HepG2 (cell line): ENCODE data around the gene NEK8. TPM values are rescaled to one million over a fixed set of nuclear protein-coding genes. Genes with fewer than 3 reads are reported as not detected.

Experiments
- CHD2 ChIP-seq: IDR thresholded peaks from 2 replicates; pipeline ENCODE4 v1.6.1; 2011; ENCODE audit warnings: low read depth, low read length, improper control_type of control experiment
- DMAP1 ChIP-seq: IDR thresholded peaks from 2 replicates; pipeline ENCODE4 v1.6.1; 2016
- EHMT2 ChIP-seq: fragments of 200-600 bp; sonication (generic); IDR thresholded peaks from 2 replicates; pipeline ENCODE4 v1.7.0; 2017; ENCODE audit warnings: antibody characterized with exemption, low read depth, low read length, borderline replicate concordance
- ESRRA ChIP-seq: sonication (generic); formaldehyde crosslinking; IDR thresholded peaks from 2 replicates; pipeline ENCODE4 v1.5.1; 2020; ENCODE audit warnings: mild to moderate bottlenecking, low read depth, missing genetic modification reagents
- FOXA3 ChIP-seq: IDR thresholded peaks from 2 replicates; pipeline ENCODE4 v1.6.1; 2016; ENCODE audit warnings: missing genetic modification reagents, missing compliant biosample characterization
- KDM2A ChIP-seq: sonication (generic); formaldehyde crosslinking; IDR thresholded peaks from 2 replicates; pipeline ENCODE4 v1.4.0; 2020; ENCODE audit warnings: low read depth, missing genetic modification reagents, borderline replicate concordance
- LCORL ChIP-seq, 2 experiments: fragments of 450-650 bp in 1 of 2; sonication (generic) in 1 of 2; formaldehyde crosslinking in 1 of 2; IDR thresholded peaks; 2 replicates each; pipeline versions ENCODE4 v1.5.0 to v1.6.1; 2017 to 2020; ENCODE audit warnings: antibody characterized with exemption in 1 of 2, missing genetic modification reagents in 1 of 2
- MAX ChIP-seq: IDR thresholded peaks from 2 replicates; pipeline ENCODE4 v1.6.1; 2012; ENCODE audit warnings: inconsistent platforms
- NR2F2 ChIP-seq: IDR thresholded peaks from 2 replicates; pipeline ENCODE4 v1.6.1; 2012; ENCODE audit warnings: low read depth, inconsistent platforms, borderline replicate concordance
- PLSCR1 ChIP-seq: sonication (generic); formaldehyde crosslinking; IDR thresholded peaks from 2 replicates; pipeline ENCODE4 v1.5.0; 2020; ENCODE audit warnings: missing genetic modification reagents, mild to moderate bottlenecking, borderline replicate concordance
- RBAK ChIP-seq: sonication (generic); formaldehyde crosslinking; IDR thresholded peaks from 2 replicates; pipeline ENCODE4 v1.5.1; 2020; ENCODE audit warnings: mild to moderate bottlenecking, missing genetic modification reagents
- RXRB ChIP-seq: IDR thresholded peaks from 2 replicates; pipeline ENCODE4 v1.6.1; 2016; ENCODE audit warnings: borderline replicate concordance, missing genetic modification reagents, missing compliant biosample characterization
- SP2 ChIP-seq: sonication (generic); formaldehyde crosslinking; IDR thresholded peaks from 2 replicates; pipeline ENCODE4 v1.5.1; 2020; ENCODE audit warnings: mild to moderate bottlenecking, missing genetic modification reagents
- SSRP1 ChIP-seq: IDR thresholded peaks from 2 replicates; pipeline ENCODE4 v1.6.1; 2016; ENCODE audit warnings: control low read depth
- ZFP82 ChIP-seq: sonication (generic); formaldehyde crosslinking; IDR thresholded peaks from 2 replicates; pipeline ENCODE4 v1.5.1; 2020; ENCODE audit warnings: mild to moderate bottlenecking, missing genetic modification reagents, borderline replicate concordance
- ZFP91 ChIP-seq: sonication (generic); formaldehyde crosslinking; IDR thresholded peaks from 2 replicates; pipeline ENCODE4 v1.9.0; 2022; ENCODE audit warnings: missing genetic modification reagents, mild to moderate bottlenecking, borderline replicate concordance
- ZFY ChIP-seq: sonication (generic); formaldehyde crosslinking; IDR thresholded peaks from 2 replicates; pipeline ENCODE4 v1.4.0; 2020; ENCODE audit warnings: missing genetic modification reagents
- ZMAT5 ChIP-seq: sonication (generic); formaldehyde crosslinking; IDR thresholded peaks from 2 replicates; pipeline ENCODE4 v1.5.0; 2020; ENCODE audit warnings: mild to moderate bottlenecking, low read depth, missing genetic modification reagents, borderline replicate concordance
- ZNF17 ChIP-seq: sonication (generic); formaldehyde crosslinking; IDR thresholded peaks from 2 replicates; pipeline ENCODE4 v1.5.0; 2020; ENCODE audit warnings: mild to moderate bottlenecking, missing genetic modification reagents
- ZNF207 ChIP-seq: fragments of 450-650 bp; IDR thresholded peaks from 2 replicates; pipeline ENCODE4 v1.6.1; 2016; ENCODE audit warnings: antibody characterized with exemption, borderline replicate concordance
- ZNF253 ChIP-seq: sonication (generic); formaldehyde crosslinking; IDR thresholded peaks from 2 replicates; pipeline ENCODE4 v1.8.0; 2022; ENCODE audit warnings: mild to moderate bottlenecking, missing genetic modification reagents, borderline replicate concordance
- ZNF550 ChIP-seq: sonication (generic); formaldehyde crosslinking; IDR thresholded peaks from 2 replicates; pipeline ENCODE4 v1.4.0; 2020; ENCODE audit warnings: mild to moderate bottlenecking, missing genetic modification reagents, borderline replicate concordance
- ZNF891 ChIP-seq: sonication (generic); formaldehyde crosslinking; IDR thresholded peaks from 2 replicates; pipeline ENCODE4 v1.5.0; 2020; ENCODE audit warnings: mild to moderate bottlenecking, missing genetic modification reagents
- polyA plus RNA-seq, 8 experiments: library from polyadenylated mRNA; depleted of rRNA in 3 of 8; stranded (reverse) in 7 of 8; unstranded in 1 of 8; fragments of >200 nt; fragmentation: Illumina TruSeq in 4 of 8; extraction: Trizol in 4 of 8; gene quantifications; 2 replicates each; pipeline versions ENCODE4 v1.2.1 to v1.2.3, GENCODE V29; 2011 to 2016; ENCODE audit warnings: low read depth in 4 of 8, missing spikeins in 1 of 8, mixed read lengths in 1 of 8; ENCODE audit not compliant: insufficient read depth in 1 of 8
- total RNA-seq, 5 experiments: library from RNA; depleted of rRNA; stranded (reverse); fragments of >200 nt; fragmentation: Illumina TruSeq; extraction: Trizol; gene quantifications; 2 replicates each; pipeline ENCODE4 v1.2.3, GENCODE V29; 2016; ENCODE audit warnings: low read depth in 1 of 5
- TF ChIP-seq, protein P1 (sequence below): sonication (generic); IDR thresholded peaks from 2 replicates; pipeline ENCODE4 v1.6.1; 2016; ENCODE audit warnings: low read depth, borderline replicate concordance
- TF ChIP-seq, protein P2 (sequence below): sonication (generic); formaldehyde crosslinking; IDR thresholded peaks from 2 replicates; pipeline ENCODE4 v1.9.0; 2021; ENCODE audit warnings: missing genetic modification reagents, borderline replicate concordance

NEK8 gene
- total and polyA plus RNA-seq, 2 of the 13 experiments (the other 11 are each of a cell fraction or from before 2014, with no cell fraction given): 5.8 to 13.5 TPM

DNA sequence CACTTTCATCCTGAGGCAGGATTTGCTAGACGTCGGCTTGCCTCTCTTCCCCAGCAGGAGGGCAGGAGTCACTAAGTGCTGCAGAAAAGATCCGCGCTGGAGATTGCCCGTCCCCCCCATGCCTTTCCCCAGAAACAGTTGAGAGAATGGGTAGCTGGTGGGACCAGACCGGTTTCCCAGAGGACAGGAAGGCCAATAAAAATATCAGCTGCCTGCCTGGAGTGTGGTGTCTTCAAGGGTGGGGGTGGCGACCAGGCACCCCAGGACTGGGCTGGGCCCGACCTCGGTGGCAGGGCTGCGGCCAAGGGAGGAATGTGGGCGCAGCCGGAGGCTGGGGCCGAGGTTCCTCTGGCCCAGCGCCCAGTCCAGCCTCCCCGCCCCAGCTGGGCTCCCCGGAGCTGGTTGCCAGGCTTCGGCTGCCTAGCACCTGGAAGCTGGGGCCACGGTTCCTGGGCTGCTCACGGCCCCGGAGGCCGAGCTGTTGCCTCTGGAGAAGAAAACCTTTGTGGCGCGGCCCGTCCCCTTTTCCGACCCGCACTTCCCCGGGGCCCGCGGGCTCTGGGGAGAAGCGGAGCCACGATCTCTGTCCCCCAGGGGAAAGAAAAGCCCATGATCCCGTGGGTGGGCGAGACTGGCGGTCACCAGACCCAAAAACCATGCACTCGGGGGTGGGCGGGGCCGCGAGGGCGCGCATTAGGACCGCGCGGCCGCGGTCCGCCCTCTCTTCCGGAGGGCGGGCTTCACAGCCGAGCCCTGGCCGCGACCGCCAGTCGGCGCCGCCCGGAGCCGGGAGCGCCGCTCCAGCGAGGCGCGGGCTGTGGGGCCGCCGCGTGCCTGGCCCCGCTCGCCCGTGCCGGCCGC lies 14.9 kb downstream of the NEK8 start, which contains the start of gene TRAF4 (continued):
- no peak for TF ChIP-seq ZMAT5
- TF ChIP-seq RBAK (CRISPR knock-in tag): no peak
- TF ChIP-seq MAX: 0 out of 2 replicates have a peak, but pooled peaks have one; percentile 62
- TF ChIP-seq CHD2: no peak
- no peak for TF ChIP-seq ZNF17 (CRISPR knock-in tag)
- TF ChIP-seq KDM2A (CRISPR knock-in tag): peak; percentile 79; the same call in 1 of the 2 replicates
- TF ChIP-seq ZFP91 (CRISPR knock-in tag): 0 out of 2 replicates have a peak, but pooled peaks have one; percentile 29
- TF ChIP-seq ESRRA (CRISPR knock-in tag): no peak
- TF ChIP-seq FOXA3: no peak
- TF ChIP-seq ZFP82: peak; percentile 79; the same call in 1 of the 2 replicates
- no peak for TF ChIP-seq PLSCR1 (CRISPR knock-in tag)
- no peak for TF ChIP-seq DMAP1
- TF ChIP-seq, protein P1, sequence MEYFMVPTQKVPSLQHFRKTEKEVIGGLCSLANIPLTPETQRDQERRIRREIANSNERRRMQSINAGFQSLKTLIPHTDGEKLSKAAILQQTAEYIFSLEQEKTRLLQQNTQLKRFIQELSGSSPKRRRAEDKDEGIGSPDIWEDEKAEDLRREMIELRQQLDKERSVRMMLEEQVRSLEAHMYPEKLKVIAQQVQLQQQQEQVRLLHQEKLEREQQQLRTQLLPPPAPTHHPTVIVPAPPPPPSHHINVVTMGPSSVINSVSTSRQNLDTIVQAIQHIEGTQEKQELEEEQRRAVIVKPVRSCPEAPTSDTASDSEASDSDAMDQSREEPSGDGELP: peak; percentile 60; the same call in 1 of the 2 replicates
- TF ChIP-seq ZFY (CRISPR knock-in tag): peak; percentile 68
- no peak for TF ChIP-seq ZNF253 (CRISPR knock-in tag)
- TF ChIP-seq ZNF891 (CRISPR knock-in tag): peak; percentile 71; the same call in 1 of the 2 replicates
- no peak for TF ChIP-seq EHMT2
- TF ChIP-seq ZNF207: no peak
- TF ChIP-seq SSRP1: no peak
- no peak for TF ChIP-seq SP2 (CRISPR knock-in tag)
- TF ChIP-seq ZNF550 (CRISPR knock-in tag): no peak
- TF ChIP-seq NR2F2: no peak
- TF ChIP-seq, protein P2, sequence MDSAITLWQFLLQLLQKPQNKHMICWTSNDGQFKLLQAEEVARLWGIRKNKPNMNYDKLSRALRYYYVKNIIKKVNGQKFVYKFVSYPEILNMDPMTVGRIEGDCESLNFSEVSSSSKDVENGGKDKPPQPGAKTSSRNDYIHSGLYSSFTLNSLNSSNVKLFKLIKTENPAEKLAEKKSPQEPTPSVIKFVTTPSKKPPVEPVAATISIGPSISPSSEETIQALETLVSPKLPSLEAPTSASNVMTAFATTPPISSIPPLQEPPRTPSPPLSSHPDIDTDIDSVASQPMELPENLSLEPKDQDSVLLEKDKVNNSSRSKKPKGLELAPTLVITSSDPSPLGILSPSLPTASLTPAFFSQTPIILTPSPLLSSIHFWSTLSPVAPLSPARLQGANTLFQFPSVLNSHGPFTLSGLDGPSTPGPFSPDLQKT (CRISPR knock-in tag): no peak
- no peak for TF ChIP-seq RXRB
- no peak for TF ChIP-seq LCORL (IDR thresholded peaks at IDR 0.05)
- TF ChIP-seq LCORL (CRISPR knock-in tag; IDR thresholded peaks at IDR 0.05): peak; percentile 37; the same call in 1 of the 2 replicates
